Peyer's patch (tissue), 4 donors: ENCODE results near the gene APRT.

ENCODE experiments used
- CTCF ChIP-seq, 6 experiments: fragments of 450-650 bp in 4 of 6; fragments of 200-600 bp in 2 of 6; sonication (generic) in 1 of 6; IDR thresholded peaks; one replicate each; pipeline ENCODE4 v1.5.1; 2017 to 2019; ENCODE audit warnings: antibody characterized with exemption in 6 of 6, mild to moderate bottlenecking in 3 of 6, moderate library complexity in 1 of 6
- POLR2A ChIP-seq, 2 donors: fragments of 450-650 bp; IDR thresholded peaks; one replicate each; pipeline ENCODE4 v1.5.1; 2017; ENCODE audit warnings: antibody characterized with exemption in 2 of 2, mild to moderate bottlenecking in 2 of 2, moderate library complexity in 2 of 2

- TF ChIP-seq CTCF (IDR thresholded peaks at IDR 0.05): no peak
- TF ChIP-seq POLR2A (IDR thresholded peaks at IDR 0.05): no peak
Measured at GRCh38 chr16:88792078-88792550, 19.6 kb downstream of the APRT start.
